Type B pancreatic cell (in vitro differentiated cells): ENCODE measurements around the gene ZMYND8. TPM values are rescaled to one million over a fixed set of nuclear protein-coding genes. Genes with fewer than 3 reads are reported as not detected.
A peak's percentile ranks its signal among the peaks of the same experiment; 100 is the strongest.

ENCODE experiments used
- DNase-seq: peaks from one replicate; pipeline ENCODE4 v3.0.0; 2021; ENCODE audit warnings: mixed read lengths; ENCODE audit not compliant: unreplicated experiment; ENCODE audit errors: extremely low spot score
- H3K27ac Mint-ChIP-seq: 2 replicates; pipeline ENCODE4 v1.8.0; 2021; ENCODE audit warnings: mild to moderate bottlenecking, mixed read lengths
- H3K27me3 Mint-ChIP-seq: 2 replicates; pipeline ENCODE4 v1.8.0; 2021; ENCODE audit warnings: mixed read lengths
- H3K36me3 Mint-ChIP-seq: 2 replicates; pipeline ENCODE4 v1.8.0; 2021; ENCODE audit warnings: mixed read lengths
- H3K4me1 Mint-ChIP-seq: one replicate; pipeline ENCODE4 v1.8.0; 2021; ENCODE audit warnings: mixed read lengths; ENCODE audit not compliant: unreplicated experiment
- H3K4me3 Mint-ChIP-seq: 2 replicates; pipeline ENCODE4 v1.8.0; 2021; ENCODE audit warnings: mild to moderate bottlenecking, mixed read lengths
- H3K9me3 Mint-ChIP-seq: 2 replicates; pipeline ENCODE4 v1.8.0; 2021; ENCODE audit warnings: mixed read lengths
- CTCF ChIP-seq: fragments of 200-600 bp; sonication (generic); conservative IDR thresholded peaks from 2 replicates; pipeline ENCODE4 v1.5.0; 2021; ENCODE audit warnings: antibody characterized with exemption, mild to moderate bottlenecking
- total RNA-seq: library from RNA; stranded (reverse); gene quantifications from 2 replicates; pipeline ENCODE4 v1.2.1, GENCODE V29; 2021; ENCODE audit warnings: low replicate concordance

ZMYND8 gene
- total RNA-seq, 1 donor from 2014 or later = 58.9 TPM

GRCh38 chr20:47235111-47235510 is 121.4 kb downstream of the ZMYND8 start:
- DNase-seq = no peak
- no peak overlapping the region for H3K4me3 Mint-ChIP-seq
- H3K9me3 Mint-ChIP-seq = no peaks in the 10 kb centered on the region
- H3K27me3 Mint-ChIP-seq = no peaks in the 10 kb centered on the region
- H3K27ac Mint-ChIP-seq = no peak overlapping the region
- no peak for TF ChIP-seq CTCF
- peaks cover 9% of the 10 kb centered on the region for H3K4me1 Mint-ChIP-seq
- H3K36me3 Mint-ChIP-seq = peaks cover 33% of the 10 kb centered on the region

- Mint-ChIP-seq H3K9me3 (no peaks in the 10 kb centered on the region), H3K4me3 (no peak overlapping the region), H3K27me3 (no peaks in the 10 kb centered on the region), H3K4me1 (peaks cover 9% of the 10 kb centered on the region), H3K27ac (peak overlapping the region; percentile 70), H3K36me3 (peaks cover 28% of the 10 kb centered on the region)
- no peak for DNase-seq
- TF ChIP-seq CTCF = no peak
Measured at GRCh38 chr20:47233333-47234188, 122.9 kb downstream of the ZMYND8 start.

- TF ChIP-seq CTCF = no peak
- Mint-ChIP-seq H3K9me3 (no peaks in the 10 kb centered on the region), H3K4me3 (no peak overlapping the region), H3K36me3 (peaks cover 23% of the 10 kb centered on the region), H3K27me3 (no peaks in the 10 kb centered on the region), H3K4me1 (peaks cover 9% of the 10 kb centered on the region), H3K27ac (no peak overlapping the region)
- no peak for DNase-seq
Measured at GRCh38 chr20:47232518-47232917, 124.0 kb downstream of the ZMYND8 start.

GRCh38 chr20:47231382-47232039 is 125.0 kb downstream of the ZMYND8 start:
- Mint-ChIP-seq H3K27ac (no peak overlapping the region), H3K4me3 (no peak overlapping the region), H3K9me3 (no peaks in the 10 kb centered on the region), H3K27me3 (no peaks in the 10 kb centered on the region), H3K4me1 (peaks cover 9% of the 10 kb centered on the region), H3K36me3 (peaks cover 21% of the 10 kb centered on the region)
- TF ChIP-seq CTCF = no peak
- no peak for DNase-seq

DNA sequence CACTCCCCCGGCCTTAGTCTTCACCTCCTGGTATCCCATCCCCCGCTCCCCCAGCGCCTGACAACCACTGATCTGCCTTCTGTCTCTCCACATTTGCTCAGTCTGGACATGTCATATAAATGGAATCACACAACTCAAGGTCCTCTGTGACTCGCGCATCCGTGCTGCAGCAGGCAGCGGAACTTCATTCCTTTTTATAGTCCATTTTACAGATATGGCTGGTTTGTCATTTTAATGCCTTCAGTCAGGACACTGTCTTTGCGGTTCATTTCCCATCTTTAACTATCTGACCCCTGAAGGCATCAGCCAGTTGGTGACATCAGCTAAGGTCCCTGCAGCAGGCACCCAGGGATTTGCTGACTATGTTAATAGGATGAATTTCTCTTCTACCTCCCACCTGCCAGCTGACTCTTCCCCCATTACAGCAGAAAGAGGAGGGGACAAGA is 125.7 kb downstream of the ZMYND8 start:
- no peak overlapping the region for H3K27ac Mint-ChIP-seq
- H3K27me3 Mint-ChIP-seq = no peaks in the 10 kb centered on the region

More for the DNA sequence above, 125.7 kb downstream of the ZMYND8 start:
- no peak for DNase-seq
- no peak for TF ChIP-seq CTCF
- Mint-ChIP-seq H3K4me3 (no peak overlapping the region), H3K4me1 (peaks cover 9% of the 10 kb centered on the region), H3K36me3 (peaks cover 21% of the 10 kb centered on the region), H3K9me3 (no peaks in the 10 kb centered on the region)
